GM12875 (cell line): ENCODE data around the gene ELMO1.

ENCODE experiments used
- H3K4me3 ChIP-seq: one replicate; pipeline ENCODE4 v1.5.1; 2011; ENCODE audit warnings: low read depth, low read length, control low read depth
- TF ChIP-seq, protein P1 (sequence below): IDR thresholded peaks from 2 replicates; pipeline ENCODE4 v1.5.1; 2011; ENCODE audit warnings: low read depth, mild to moderate bottlenecking, control low read depth, inconsistent platforms, low read length, moderate library complexity, borderline replicate concordance; ENCODE audit not compliant: insufficient read depth

Gene ELMO1

DNA sequence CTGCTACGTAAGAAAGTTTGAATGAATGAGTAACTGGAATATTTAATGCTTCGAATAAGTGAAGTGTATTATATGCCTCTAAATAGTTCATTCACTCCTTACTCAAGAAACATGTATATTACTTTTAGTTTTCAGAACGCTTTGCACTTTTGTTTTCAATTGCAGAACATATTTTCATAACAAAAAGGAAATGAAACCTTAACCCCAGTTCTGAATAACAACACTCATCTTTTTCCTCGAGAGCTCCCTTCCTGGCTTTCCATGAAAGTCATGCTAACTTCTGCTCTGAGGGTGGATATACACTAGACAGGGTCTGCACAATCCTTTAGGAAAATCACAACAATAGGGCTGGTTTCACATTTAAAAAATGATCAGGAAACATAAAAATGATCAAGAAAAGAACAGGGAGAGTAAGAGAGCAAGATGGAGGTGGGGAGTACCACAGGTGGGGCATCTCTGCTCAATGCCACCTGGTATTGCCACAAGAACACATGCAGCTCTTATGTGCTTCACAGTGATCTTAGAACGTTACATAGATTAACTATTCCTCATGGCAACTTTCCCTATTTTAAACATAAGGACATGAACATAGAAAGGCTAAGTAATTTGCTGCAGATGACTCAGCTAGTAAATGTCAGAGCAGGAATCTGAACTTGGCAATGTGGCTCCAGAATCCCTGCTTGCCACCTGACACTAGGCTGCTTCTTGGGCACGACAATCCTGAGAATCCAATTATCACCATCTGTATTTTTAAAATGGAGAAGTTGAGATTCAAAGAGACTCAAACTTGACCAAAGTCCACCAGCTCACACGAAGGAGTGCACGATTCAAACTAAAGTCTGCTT, 504.9 kb downstream of the ELMO1 start:
- no peak overlapping the region for H3K4me3 ChIP-seq
- TF ChIP-seq, protein P1, sequence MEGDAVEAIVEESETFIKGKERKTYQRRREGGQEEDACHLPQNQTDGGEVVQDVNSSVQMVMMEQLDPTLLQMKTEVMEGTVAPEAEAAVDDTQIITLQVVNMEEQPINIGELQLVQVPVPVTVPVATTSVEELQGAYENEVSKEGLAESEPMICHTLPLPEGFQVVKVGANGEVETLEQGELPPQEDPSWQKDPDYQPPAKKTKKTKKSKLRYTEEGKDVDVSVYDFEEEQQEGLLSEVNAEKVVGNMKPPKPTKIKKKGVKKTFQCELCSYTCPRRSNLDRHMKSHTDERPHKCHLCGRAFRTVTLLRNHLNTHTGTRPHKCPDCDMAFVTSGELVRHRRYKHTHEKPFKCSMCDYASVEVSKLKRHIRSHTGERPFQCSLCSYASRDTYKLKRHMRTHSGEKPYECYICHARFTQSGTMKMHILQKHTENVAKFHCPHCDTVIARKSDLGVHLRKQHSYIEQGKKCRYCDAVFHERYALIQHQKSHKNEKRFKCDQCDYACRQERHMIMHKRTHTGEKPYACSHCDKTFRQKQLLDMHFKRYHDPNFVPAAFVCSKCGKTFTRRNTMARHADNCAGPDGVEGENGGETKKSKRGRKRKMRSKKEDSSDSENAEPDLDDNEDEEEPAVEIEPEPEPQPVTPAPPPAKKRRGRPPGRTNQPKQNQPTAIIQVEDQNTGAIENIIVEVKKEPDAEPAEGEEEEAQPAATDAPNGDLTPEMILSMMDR: no peak

DNA sequence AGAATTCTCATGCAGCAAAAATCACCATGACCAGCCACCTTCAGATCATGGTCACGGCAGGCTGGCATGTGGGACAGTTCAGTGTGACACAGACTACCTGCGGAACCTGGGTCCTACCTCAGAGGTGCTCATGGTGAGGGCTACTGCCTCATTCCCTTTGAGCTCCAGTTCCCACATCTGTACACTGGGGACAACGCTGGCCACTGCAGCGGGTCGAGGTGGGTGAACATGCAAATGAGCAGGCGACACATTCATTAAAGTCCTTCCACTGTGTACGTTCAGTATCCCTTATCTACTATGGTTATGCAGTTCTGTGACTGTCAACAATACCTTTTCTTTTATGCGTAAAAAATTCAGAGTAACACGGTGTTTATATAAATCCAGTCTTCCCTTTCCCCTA, 505.7 kb downstream of the ELMO1 start:
- H3K4me3 ChIP-seq: no peak overlapping the region
- TF ChIP-seq, protein P1: no peak

DNA sequence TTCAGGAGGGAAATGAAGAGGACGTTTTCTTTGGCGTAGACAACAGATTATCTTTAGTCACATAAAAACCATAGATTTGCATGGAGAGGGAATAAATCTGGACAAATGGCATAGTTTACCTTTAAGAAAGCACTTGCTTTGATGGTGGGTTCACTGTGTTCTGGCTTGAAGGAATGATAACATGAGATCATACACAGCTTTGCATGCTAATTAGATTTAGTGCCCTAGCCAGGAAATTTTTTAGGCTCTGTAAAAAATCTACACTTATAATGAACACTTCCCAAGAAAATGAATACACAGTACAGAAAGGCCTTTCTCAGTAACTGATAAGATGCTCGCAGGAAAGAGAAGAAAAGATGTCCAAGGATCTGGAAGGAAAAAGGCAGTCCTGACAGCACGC, 506.1 kb downstream of the ELMO1 start:
- TF ChIP-seq, protein P1: no peak
- no peak overlapping the region for H3K4me3 ChIP-seq

DNA sequence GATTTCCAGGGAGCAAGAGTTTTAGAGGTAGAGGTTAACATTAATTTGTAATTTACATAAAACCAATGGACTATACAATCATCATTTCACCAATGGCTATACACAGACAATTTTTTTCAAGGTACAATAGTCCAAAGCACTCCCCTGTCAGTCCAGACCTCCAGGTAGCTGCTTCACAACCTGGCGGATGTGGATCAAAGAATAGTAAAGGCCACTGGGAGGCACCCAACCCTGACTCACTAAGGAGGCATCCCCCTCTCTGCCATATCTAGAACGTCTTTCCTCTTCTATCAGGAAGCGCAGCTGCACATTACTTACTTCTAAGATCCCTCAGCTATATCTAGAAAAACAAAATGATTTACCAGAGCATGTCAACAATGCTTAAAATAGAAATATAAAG, 506.6 kb downstream of the ELMO1 start:
- TF ChIP-seq, protein P1: no peak
- no peak overlapping the region for H3K4me3 ChIP-seq

DNA sequence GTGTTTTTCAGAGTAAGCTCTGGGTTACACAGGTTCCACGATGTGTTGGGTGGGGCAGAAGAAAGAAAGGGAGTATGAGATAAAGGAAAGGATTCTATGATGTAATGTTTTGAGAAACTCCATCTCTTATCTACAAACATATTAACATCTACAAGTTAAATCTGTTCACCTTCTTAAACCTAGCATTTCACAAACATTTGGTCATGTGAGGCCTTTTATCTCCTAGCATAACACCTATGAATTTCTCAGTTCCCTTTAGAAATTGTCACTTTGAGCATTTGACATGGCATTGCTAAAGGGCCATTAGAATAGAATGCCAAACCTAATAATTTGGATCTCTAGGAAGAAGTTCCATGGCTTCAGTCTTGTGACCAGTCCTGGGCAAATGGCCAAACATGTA, 507.3 kb downstream of the ELMO1 start:
- H3K4me3 ChIP-seq: no peak overlapping the region
- TF ChIP-seq, protein P1: no peak

DNA sequence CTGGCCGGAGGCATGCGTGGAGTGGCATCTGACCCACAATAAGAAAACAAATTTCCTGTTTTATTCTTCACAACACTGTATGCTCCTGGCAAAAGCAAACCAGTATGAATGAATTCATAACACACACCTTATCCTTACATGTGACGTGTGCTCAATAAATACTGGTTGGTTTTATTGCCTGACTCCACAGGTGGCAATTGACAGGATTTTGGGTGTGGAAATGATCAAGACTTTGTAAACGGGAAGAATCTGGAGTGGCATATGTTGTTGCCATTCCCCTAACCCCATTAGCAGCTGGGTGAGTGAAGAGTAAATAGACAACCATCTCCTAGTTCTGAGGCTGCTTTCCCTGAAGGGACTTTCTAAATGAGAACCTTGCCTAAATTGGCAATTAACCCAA, 508.8 kb downstream of the ELMO1 start:
- TF ChIP-seq, protein P1: no peak
- no peak overlapping the region for H3K4me3 ChIP-seq
